ENCODE data around the gene CXCL12. TPM values are rescaled to one million over a fixed set of nuclear protein-coding genes. Genes with fewer than 3 reads are reported as not detected.

Gene CXCL12
- 0.10 to 0.27 TPM (median 0.15 TPM) in 4 of 5 replicates, not detected in the other for total RNA-seq (2022; extraction: Qiagen RNA extraction; ENCODE audit: low read depth)

DNA sequence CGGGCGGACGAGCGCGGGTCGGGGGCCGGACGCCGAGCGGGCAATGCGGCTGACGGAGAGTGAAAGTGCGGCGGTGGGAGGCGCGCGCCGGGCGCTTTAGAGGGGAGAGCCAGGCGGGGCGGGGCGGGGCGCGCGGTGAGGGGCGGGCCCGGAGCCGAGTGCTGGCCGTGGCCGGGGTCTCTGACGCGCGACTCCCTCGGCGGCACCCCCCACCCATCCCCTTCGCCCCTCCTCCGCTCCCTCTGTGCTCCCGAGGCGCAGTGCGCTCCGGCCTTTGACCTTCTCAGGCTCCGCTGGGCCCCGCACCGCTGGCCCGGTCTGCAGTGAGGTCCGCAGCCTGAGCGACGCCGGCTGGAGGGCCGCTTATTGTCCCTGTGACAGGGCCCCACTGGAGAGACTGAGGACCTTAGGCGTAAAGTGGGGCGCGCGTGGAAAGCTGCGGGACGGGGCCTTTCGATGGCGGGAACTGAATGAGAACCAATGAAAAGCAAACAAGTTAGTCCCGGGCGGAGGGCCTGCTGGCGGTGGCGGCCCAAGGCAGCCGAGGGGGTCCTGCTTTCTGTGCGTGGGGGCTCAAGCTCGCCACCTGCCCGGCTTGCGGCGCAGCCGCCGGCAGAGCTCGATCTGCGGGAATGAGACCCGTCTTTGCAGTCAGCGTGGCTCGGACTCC, at the start of gene CXCL12:
CXCL12 (minus strand) TSS at position 72 of the 670 bp plus-strand sequence. CDS start 92 bp downstream, outside the sequence.

